ENCODE measurements around the gene ACTMAP. TPM values are rescaled to one million over a fixed set of nuclear protein-coding genes. Genes with fewer than 3 reads are reported as not detected.
A peak's percentile ranks its signal among the peaks of the same experiment; 100 is the strongest.

Gene ACTMAP
- total RNA-seq, 1 experiment from 2014 or later, result 27.7 TPM

GRCh38 chr19:40691421-40692211, 58.7 kb downstream of the ACTMAP start:
- no peak overlapping the region for H2BK20ac ChIP-seq (ENCODE audit: low read depth, low read length, poor library complexity, severe bottlenecking)
- peaks cover 15% of the 10 kb centered on the region for H3K23me2 ChIP-seq (ENCODE audit: insufficient read length, low read depth, low read length, poor library complexity, severe bottlenecking)
- peak overlapping the region; percentile 58 for H3K4me2 ChIP-seq (ENCODE audit: insufficient read depth, insufficient read length, low read length)
- H3K27ac Mint-ChIP-seq, result peak overlapping the region; percentile 68 to 76 (median 72); a peak in 4 of 7 replicates
- peak; percentile 55 for DNase-seq
- H4K20me1 ChIP-seq (ENCODE audit: control insufficient read depth, insufficient read depth, insufficient read length), result peaks cover 5% of the 10 kb centered on the region
- H3K79me2 ChIP-seq (ENCODE audit: insufficient read depth, low read length), result no peaks in the 10 kb centered on the region
- H3K36me3 Mint-ChIP-seq (ENCODE audit: insufficient read depth in 1 of 3, low read depth in 3 of 3), result peaks cover 6 to 29% (median 18%) of the 10 kb centered on the region in 3 experiments
- no peaks in the 10 kb centered on the region for H3K9me3 ChIP-seq (ENCODE audit: control insufficient read depth, low read depth, low read length)
- no peak overlapping the region for H3T11ph ChIP-seq (ENCODE audit: low read length)
- H3K27me3 ChIP-seq (ENCODE audit: insufficient read depth, low read length), result no peaks in the 10 kb centered on the region
- H3K27ac ChIP-seq (ENCODE audit: insufficient read length, low read depth, low read length), result no peak overlapping the region
- H4K5ac ChIP-seq (ENCODE audit: insufficient read length, low read depth, low read length), result no peak overlapping the region
- H3K23ac ChIP-seq (ENCODE audit: insufficient read length, low read depth, low read length), result no peak overlapping the region
- H3K56ac ChIP-seq (ENCODE audit: insufficient read length, low read depth, low read length), result no peak overlapping the region
- H3K14ac ChIP-seq (ENCODE audit: insufficient read depth, low read length), result no peak overlapping the region; the same call in 1 of the 2 replicates
- peak overlapping the region; percentile 81 to 86; a peak in 3 of 5 replicates for H3K4me3 Mint-ChIP-seq
- WGBS (ENCODE audit: extremely low coverage, insufficient read length, low lambda C conversion rate), result no CpG with 5 or more reads among the region's 24 CpGs
- peak overlapping the region; percentile 83 for H3K18ac ChIP-seq (ENCODE audit: insufficient read length, low read depth, low read length)
- H3K27me3 Mint-ChIP-seq (ENCODE audit: low read depth), result no peaks in the 10 kb centered on the region
- H3K9me3 Mint-ChIP-seq, result no peaks in the 10 kb centered on the region
- H3K4me1 ChIP-seq (ENCODE audit: insufficient read depth, low read length), result no peaks in the 10 kb centered on the region
- no peak overlapping the region for H2BK120ac ChIP-seq (ENCODE audit: low read depth, low read length, poor library complexity, severe bottlenecking)
- H3K4me1 Mint-ChIP-seq, result peaks cover 7 to 9% of the 10 kb centered on the region in 2 experiments
- no peak overlapping the region for H2BK15ac ChIP-seq (ENCODE audit: low read depth, low read length)
- no peak overlapping the region for H3K9ac ChIP-seq (ENCODE audit: extremely low read depth, insufficient read length, low read length)
- H2AK5ac ChIP-seq (ENCODE audit: insufficient read length, low read length), result no peak overlapping the region
- TF ChIP-seq CTCF (conservative IDR thresholded peaks at IDR 0.05), result no peak
- H2AFZ ChIP-seq (ENCODE audit: low read length), result no peak overlapping the region
- no peaks in the 10 kb centered on the region for H3K79me1 ChIP-seq (ENCODE audit: insufficient read depth, low read depth, low read length, poor library complexity, severe bottlenecking)
- H2BK5ac ChIP-seq (ENCODE audit: insufficient read length, low read length), result no peak overlapping the region
- no peak overlapping the region for H3K4ac ChIP-seq (ENCODE audit: low read depth, low read length)
- H2BK12ac ChIP-seq (ENCODE audit: insufficient read length, low read depth, low read length), result no peak overlapping the region
- H4K91ac ChIP-seq (ENCODE audit: insufficient read length, low read depth, low read length), result no peak overlapping the region
- no peak overlapping the region for H4K8ac ChIP-seq (replicated peaks; ENCODE audit: insufficient read length, low read depth, low read length)

Other genes with a start within 250 kb of the ACTMAP start
- 90.9 and 92.9 TPM in 2 replicates for gene SHKBP1, start 173.6 kb downstream of the ACTMAP start, total RNA-seq (2021)
- 115 and 129 TPM in 2 replicates for gene LTBP4, start 149.1 kb downstream of the ACTMAP start, total RNA-seq (2021)
- gene NUMBL, start 59.8 kb downstream of the ACTMAP start, total RNA-seq (2021), result 32.6 and 34.5 TPM in 2 replicates
- 40.5 and 42.0 TPM in 2 replicates for gene COQ8B, start 33.6 kb downstream of the ACTMAP start, total RNA-seq (2021)
- 11.2 and 11.8 TPM in 2 replicates for gene ITPKC, start 33.4 kb downstream of the ACTMAP start, total RNA-seq (2021)
- 199 and 225 TPM in 2 replicates for gene SNRPA, start 726 bp upstream of the ACTMAP start, total RNA-seq (2021)
- not detected in 2 replicates for gene MIA, start 25.0 kb upstream of the ACTMAP start, total RNA-seq (2021)
- gene RAB4B, start 27.8 kb upstream of the ACTMAP start, total RNA-seq (2021), result 22.6 and 26.8 TPM in 2 replicates
- gene EGLN2, start 48.7 kb upstream of the ACTMAP start, total RNA-seq (2021), result 126 and 131 TPM in 2 replicates
- gene CYP2A6, start 100.0 kb upstream of the ACTMAP start, total RNA-seq (2021), result 0.28 TPM in 1 of 2 replicates, not detected in the other
- gene CYP2A7, start 131.8 kb upstream of the ACTMAP start, total RNA-seq (2021), result not detected in 2 replicates
- gene CYP2B6, start 240.8 kb upstream of the ACTMAP start, total RNA-seq (2021), result 2.3 and 3.0 TPM in 2 replicates

Measured in H9 (cell line).